WTC11 (cell line): Measurements from ENCODE around the gene DYNLT3. TPM values are rescaled to one million over a fixed set of nuclear protein-coding genes. Genes with fewer than 3 reads are reported as not detected.

ENCODE experiments used
- ATAC-seq: fragments of 200-7000 bp; cut with Tn5 transposase; 2 replicates; pipeline ENCODE4 v1.10.0; 2021; ENCODE audit warnings: mild to moderate bottlenecking, moderate library complexity
- CTCF ChIA-PET: fragments of 300-600 bp; sonication (Branson Sonifier 250); formaldehyde crosslinking; loops from one replicate; lab custom pipeline; 2021; ENCODE audit warnings: antibody characterized with exemption; lab: Charles Lee
- POLR2A ChIA-PET: fragments of 350-600 bp; sonication (Branson Sonifier 250); formaldehyde crosslinking; loops from one replicate; lab custom pipeline; 2021; ENCODE audit warnings: antibody characterized with exemption; lab: Charles Lee
- DNase-seq: peaks from one replicate; pipeline ENCODE4 v3.0.0; 2021; ENCODE audit warnings: low spot score
- H3K27ac Mint-ChIP-seq: 2 replicates; pipeline ENCODE4 v1.8.0; 2021; ENCODE audit warnings: mixed read lengths
- H3K27me3 Mint-ChIP-seq: 2 replicates; pipeline ENCODE4 v1.8.0; 2021; ENCODE audit warnings: low read depth, mild to moderate bottlenecking, moderate library complexity, mixed read lengths
- H3K36me3 Mint-ChIP-seq: 2 replicates; pipeline ENCODE4 v1.8.0; 2021; ENCODE audit warnings: mixed read lengths
- H3K4me1 Mint-ChIP-seq: 2 replicates; pipeline ENCODE4 v1.8.0; 2022; ENCODE audit warnings: mixed read lengths
- H3K4me3 Mint-ChIP-seq: 2 replicates; pipeline ENCODE4 v1.8.0; 2021; ENCODE audit warnings: mild to moderate bottlenecking, moderate library complexity, mixed read lengths
- H3K9me3 Mint-ChIP-seq: 2 replicates; pipeline ENCODE4 v1.8.0; 2021; ENCODE audit warnings: mixed read lengths
- AR ChIP-seq: fragments of 250-450 bp; sonication (Bioruptor Pico); IDR thresholded peaks from 2 replicates; pipeline ENCODE4 v1.9.0; 2021; ENCODE audit warnings: mild to moderate bottlenecking
- ATF3 ChIP-seq: sonication (generic); formaldehyde crosslinking; conservative IDR thresholded peaks from 2 replicates; pipeline ENCODE4 v1.8.1; 2022; ENCODE audit warnings: mild to moderate bottlenecking, missing genetic modification reagents
- CBFB ChIP-seq: sonication (generic); formaldehyde crosslinking; IDR thresholded peaks from 2 replicates; pipeline ENCODE4 v1.8.1; 2022; ENCODE audit warnings: mild to moderate bottlenecking, low read depth, missing genetic modification reagents
- CTCF ChIP-seq: fragments of 200-600 bp; IDR thresholded peaks from 2 replicates; pipeline ENCODE4 v1.8.0; 2022; ENCODE audit warnings: antibody characterized with exemption
- ESRRA ChIP-seq: sonication (generic); formaldehyde crosslinking; IDR thresholded peaks from 2 replicates; pipeline ENCODE4 v1.8.1; 2022; ENCODE audit warnings: mild to moderate bottlenecking, missing genetic modification reagents, borderline replicate concordance
- JAZF1 ChIP-seq: fragments of 250-450 bp; sonication (Bioruptor Pico); IDR thresholded peaks from 2 replicates; pipeline ENCODE4 v1.9.0; 2021; ENCODE audit warnings: moderate library complexity, mild to moderate bottlenecking, inconsistent platforms
- KAT7 ChIP-seq: sonication (generic); formaldehyde crosslinking; IDR thresholded peaks from 2 replicates; pipeline ENCODE4 v1.8.1; 2023; ENCODE audit warnings: missing genetic modification reagents, mild to moderate bottlenecking, borderline replicate concordance
- MLX ChIP-seq: sonication (generic); formaldehyde crosslinking; IDR thresholded peaks from 2 replicates; pipeline ENCODE4 v1.8.1; 2023; ENCODE audit warnings: mild to moderate bottlenecking, missing genetic modification reagents, moderate library complexity
- PRDM15 ChIP-seq: sonication (generic); formaldehyde crosslinking; IDR thresholded peaks from 2 replicates; pipeline ENCODE4 v1.8.0; 2022; ENCODE audit warnings: missing genetic modification reagents
- SMAD4 ChIP-seq: sonication (generic); formaldehyde crosslinking; IDR thresholded peaks from 2 replicates; pipeline ENCODE4 v1.8.0; 2022; ENCODE audit warnings: mild to moderate bottlenecking, missing genetic modification reagents
- ZNF232 ChIP-seq: sonication (generic); formaldehyde crosslinking; IDR thresholded peaks from 2 replicates; pipeline ENCODE4 v1.8.0; 2022; ENCODE audit warnings: mild to moderate bottlenecking, missing genetic modification reagents
- ZNF396 ChIP-seq: fragments of 250-450 bp; sonication (Bioruptor Pico); IDR thresholded peaks from 2 replicates; pipeline ENCODE4 v1.8.0; 2021; ENCODE audit warnings: mild to moderate bottlenecking, moderate library complexity, borderline replicate concordance
- total RNA-seq: library from RNA; stranded (reverse); gene quantifications from 3 replicates; pipeline ENCODE4 v1.2.3, GENCODE V29; 2021

DYNLT3 gene
- total RNA-seq, 1 experiment from 2014 or later: 5.1 TPM

- TF ChIP-seq ATF3 (no peak), PRDM15 (no peak)
Measured at GRCh38 chrX:37817176-37817575, 30.2 kb downstream of the DYNLT3 start (continued).

GRCh38 chrX:37816766-37817165 is 30.6 kb downstream of the DYNLT3 start:
- DNase-seq: no peak
- H3K27me3 Mint-ChIP-seq: no peaks in the 10 kb centered on the region
- TF ChIP-seq JAZF1 (CRISPR knock-in tag) (no peak), MLX (no peak), KAT7 (no peak)
- H3K27ac Mint-ChIP-seq: no peak overlapping the region
- H3K9me3 Mint-ChIP-seq: no peaks in the 10 kb centered on the region
- H3K4me3 Mint-ChIP-seq: no peak overlapping the region
- H3K36me3 Mint-ChIP-seq: no peaks in the 10 kb centered on the region
- ChIA-PET POLR2A (no interaction called here), CTCF (no interaction called here)
- H3K4me1 Mint-ChIP-seq: 0 out of 2 replicates have a peak, but pooled peaks cover 3% of the 10 kb centered on the region
- ATAC-seq: no peak

- TF ChIP-seq CBFB (CRISPR knock-in tag) (no peak), AR (no peak)
- no peak for ATAC-seq
- Mint-ChIP-seq H3K36me3 (no peaks in the 10 kb centered on the region), H3K9me3 (no peaks in the 10 kb centered on the region), H3K4me1 (0 out of 2 replicates have a peak, but pooled peaks cover 3% of the 10 kb centered on the region), H3K27ac (no peak overlapping the region), H3K4me3 (no peak overlapping the region), H3K27me3 (no peaks in the 10 kb centered on the region)
- POLR2A ChIA-PET: no interaction called here
- CTCF ChIA-PET: no interaction called here
- DNase-seq: no peak
Measured at GRCh38 chrX:37815366-37815765, 32.0 kb downstream of the DYNLT3 start.

GRCh38 chrX:37813570-37813969 is 33.8 kb downstream of the DYNLT3 start:
- H3K36me3 Mint-ChIP-seq: no peaks in the 10 kb centered on the region
- no peaks in the 10 kb centered on the region for H3K27me3 Mint-ChIP-seq
- POLR2A ChIA-PET: no interaction called here
- DNase-seq: no peak
- no peak for ATAC-seq
- CTCF ChIA-PET: no interaction called here
- no peaks in the 10 kb centered on the region for H3K9me3 Mint-ChIP-seq
- H3K4me3 Mint-ChIP-seq: no peak overlapping the region
- H3K27ac Mint-ChIP-seq: no peak overlapping the region
- H3K4me1 Mint-ChIP-seq: 0 out of 2 replicates have a peak, but pooled peaks cover 3% of the 10 kb centered on the region
- no peak for TF ChIP-seq ZNF232 (CRISPR knock-in tag)

- TF ChIP-seq ZNF396 (CRISPR knock-in tag) (no peak), CTCF (no peak), SMAD4 (no peak), ESRRA (no peak)
- H3K9me3 Mint-ChIP-seq: no peaks in the 10 kb centered on the region
- 0 out of 2 replicates have a peak, but pooled peaks cover 3% of the 10 kb centered on the region for H3K4me1 Mint-ChIP-seq
- ATAC-seq (no peak), DNase-seq (no peak)
- no peaks in the 10 kb centered on the region for H3K36me3 Mint-ChIP-seq
- ChIA-PET POLR2A (no interaction called here), CTCF (no interaction called here)
- no peaks in the 10 kb centered on the region for H3K27me3 Mint-ChIP-seq
- H3K27ac Mint-ChIP-seq: no peak overlapping the region
- H3K4me3 Mint-ChIP-seq: no peak overlapping the region
Measured at GRCh38 chrX:37812110-37812509, 35.3 kb downstream of the DYNLT3 start.
